Aorta (tissue), 5 donors: ENCODE measurements around the gene VEZT. TPM values are rescaled to one million over a fixed set of nuclear protein-coding genes. Genes with fewer than 3 reads are reported as not detected.
"Not testable (repeated sequence)": the region's sequence is repeated elsewhere in the genome, so short reads cannot be mapped to it uniquely, and the experiment has no call there.

Experiments
- ATAC-seq: fragments of 200-7000 bp; cut with Tn5 transposase; one replicate; pipeline ENCODE4 v1.9.1; 2022; ENCODE audit warnings: moderate library complexity; ENCODE audit not compliant: low FRiP score
- DNase-seq, 2 donors: peaks; one replicate each; pipeline ENCODE4 v3.0.0-alpha.2; 2020
- H3K27ac ChIP-seq, 2 donors: one replicate each; pipeline ENCODE4 v1.5.1; 2013; ENCODE audit warnings: low read length in 2 of 2, mild to moderate bottlenecking in 2 of 2, moderate library complexity in 2 of 2, control low read depth in 1 of 2, inconsistent platforms in 1 of 2, low read depth in 1 of 2
- H3K27me3 ChIP-seq, 2 donors: one replicate each; pipeline ENCODE4 v1.6.1; 2013; ENCODE audit warnings: control low read depth in 1 of 2, low read length in 1 of 2, mild to moderate bottlenecking in 1 of 2, moderate library complexity in 1 of 2; ENCODE audit not compliant: insufficient read depth in 2 of 2, control insufficient read depth in 1 of 2
- H3K36me3 ChIP-seq, 2 donors: one replicate each; pipeline ENCODE4 v1.6.1; 2013; ENCODE audit warnings: control low read depth in 1 of 2, low read length in 1 of 2, mild to moderate bottlenecking in 1 of 2; ENCODE audit not compliant: insufficient read depth in 2 of 2, control insufficient read depth in 1 of 2
- H3K4me1 ChIP-seq, 2 donors: one replicate each; pipeline ENCODE4 v1.6.1; 2013; ENCODE audit warnings: low read length in 2 of 2, control low read depth in 1 of 2, mild to moderate bottlenecking in 1 of 2, moderate library complexity in 1 of 2; ENCODE audit not compliant: insufficient read depth in 2 of 2, control insufficient read depth in 1 of 2
- H3K4me3 ChIP-seq, 2 donors: one replicate each; pipeline ENCODE4 v1.5.1; 2013; ENCODE audit warnings: low read length in 2 of 2, control low read depth in 1 of 2, mild to moderate bottlenecking in 1 of 2
- H3K9me3 ChIP-seq: one replicate; pipeline ENCODE4 v1.6.1; 2013; ENCODE audit warnings: mild to moderate bottlenecking, low read length; ENCODE audit not compliant: control insufficient read depth
- WGBS, 2 donors: extraction: QIAGEN DNeasy Blood & Tissue Kit; methylation state at CpG; one replicate each; pipeline ENCODE4 v1.1.7; 2013; 5-methylcytosine and 5-hydroxymethylcytosine counted together
- intact Hi-C, 2 donors: fragments of 100-400 bp; cut with DNase I; formaldehyde crosslinking; loops; one replicate each; pipeline versions ENCODE4 v1.14.2 to v1.15.0; 2022
- polyA plus RNA-seq, 2 donors: library from polyadenylated mRNA; stranded (reverse); fragments of 200-250 nt; gene quantifications; one replicate each; pipeline ENCODE4 v1.2.3, GENCODE V29; 2013
- total RNA-seq, 2 donors: library from RNA; stranded (reverse); fragmentation: NEBNext Ultra II Directional; extraction: Animal tissue kit (Norgen Biotek cat#: 25700); gene quantifications; one replicate each; pipeline ENCODE4 v1.2.1, GENCODE V29; 2021
- donor health status: healthy with polysubstance abuse.
- donor health status: Bipolar disorder and iron deficiency.
- donor health status: DM: no; HTN: no; CAD: no.
- donor health status: DM: no; HTN: no; CAD: no.
- donor health status: DM: yes; HTN: yes; CAD: no.

VEZT gene
- total and polyA plus RNA-seq, 4 donors, result 39.0 to 103 (median 68.9) TPM

DNA sequence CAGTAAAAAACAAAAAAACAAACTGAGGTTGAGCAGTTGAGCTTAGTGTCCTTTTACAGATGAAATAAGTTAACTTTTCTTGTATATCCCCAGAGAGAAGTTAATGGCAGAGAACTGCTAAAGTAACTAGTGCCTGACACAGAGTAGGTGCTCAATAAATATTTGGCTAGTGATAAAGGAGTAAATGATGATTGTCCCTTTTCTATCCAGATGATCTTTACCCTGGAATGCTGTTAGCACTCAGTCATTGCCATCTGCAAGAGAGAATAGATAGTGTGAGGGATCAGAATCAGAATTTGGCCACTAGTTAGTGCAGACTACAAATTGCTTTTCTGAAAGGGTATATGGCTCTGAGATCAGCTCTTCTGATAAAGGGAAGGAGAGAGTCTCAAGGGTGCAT is 21.6 kb downstream of the VEZT start:
- intact Hi-C loops, result no loop called here
- peak overlapping the region in 1 of 2 donors; percentile 26 for H3K27ac ChIP-seq

DNA sequence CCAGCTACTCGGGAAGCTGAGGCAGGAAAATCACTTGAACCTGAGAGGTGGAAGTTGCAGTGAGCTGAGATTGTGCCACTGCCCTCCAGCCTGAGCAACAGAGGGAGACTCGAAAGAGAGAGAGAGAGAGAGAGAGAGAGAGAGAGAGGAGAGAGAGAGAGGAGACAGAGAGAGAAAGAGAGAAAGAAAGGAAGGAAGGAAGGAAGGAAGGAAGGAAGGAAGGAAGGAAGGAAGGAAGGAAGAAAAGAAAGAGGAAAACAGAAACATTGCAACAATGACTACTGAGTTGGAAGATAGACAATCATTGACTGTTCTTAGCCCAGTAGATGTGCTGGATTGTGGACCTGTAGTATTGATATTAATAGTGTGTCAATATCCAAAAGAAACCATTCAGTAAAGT is 22.2 kb downstream of the VEZT start:
- intact Hi-C loops, result loop anchor here in 1 of 2 donors (10.0 kb wide), 1 partner anchor 65 kb away; no protein-coding TSS in a partner anchor
- not testable (repeated sequence) for H3K27ac ChIP-seq, DNase-seq, H3K9me3 ChIP-seq, H3K36me3 ChIP-seq, H3K4me3 ChIP-seq, H3K27me3 ChIP-seq, ATAC-seq
- WGBS, 2 donors, result 86% methylated on average over 2 of the region's 2 CpGs
- H3K4me1 ChIP-seq, result peaks cover 4 to 16% of the 10 kb centered on the region in 2 donors

More for the DNA sequence above, 21.6 kb downstream of the VEZT start:
- no peak for ATAC-seq
- H3K36me3 ChIP-seq, result no peaks in the 10 kb centered on the region
- H3K27me3 ChIP-seq, result no peaks in the 10 kb centered on the region
- DNase-seq, result no peak
- no peaks in the 10 kb centered on the region for H3K9me3 ChIP-seq
- H3K4me1 ChIP-seq, result peaks cover 4 to 16% of the 10 kb centered on the region in 2 donors
- H3K4me3 ChIP-seq, result no peak overlapping the region

DNA sequence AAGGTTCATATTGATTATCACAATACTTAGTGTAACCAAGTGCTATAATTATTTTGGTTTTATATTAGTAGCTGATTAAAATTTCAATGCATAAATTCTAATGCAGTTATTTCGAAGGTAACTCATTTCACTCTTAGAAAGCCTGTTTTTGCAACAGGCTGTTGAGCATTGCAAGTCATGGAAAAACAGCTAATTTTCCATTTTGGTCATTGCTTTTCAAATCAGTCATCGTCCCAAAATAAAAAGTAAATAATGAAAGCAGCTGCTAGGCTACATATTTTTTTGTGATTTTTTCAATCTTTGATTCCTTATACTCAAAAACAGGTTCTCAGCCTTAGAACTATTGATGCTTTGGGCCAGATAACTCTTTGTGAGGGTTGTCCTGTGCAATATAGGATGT is 22.9 kb downstream of the VEZT start:
- no peaks in the 10 kb centered on the region for H3K9me3 ChIP-seq
- H3K4me3 ChIP-seq, result peak overlapping the region in 1 of 2 donors; percentile 34
- peak overlapping the region; percentile 53 to 85 for H3K27ac ChIP-seq
- intact Hi-C loops, result loop anchor here in 1 of 2 donors (10.0 kb wide), 1 partner anchor 64 kb away; no protein-coding TSS in a partner anchor
- no peaks in the 10 kb centered on the region for H3K27me3 ChIP-seq
- H3K36me3 ChIP-seq, result no peaks in the 10 kb centered on the region
- DNase-seq, result no peak
- no peak for ATAC-seq
- H3K4me1 ChIP-seq, result peaks cover 5 to 16% of the 10 kb centered on the region in 2 donors
- 4 to 6% methylated on average over 2 of the region's 2 CpGs for WGBS, 2 donors

- intact Hi-C loops, result loop anchor here in 1 of 2 donors (10.0 kb wide), 1 partner anchor 64 kb away; no protein-coding TSS in a partner anchor
- H3K36me3 ChIP-seq, H3K4me3 ChIP-seq, DNase-seq, ATAC-seq, H3K9me3 ChIP-seq, H3K27me3 ChIP-seq: not testable (repeated sequence)
- Histone ChIP-seq H3K4me1 (peaks cover 5 to 16% of the 10 kb centered on the region in 2 donors), H3K27ac (peak overlapping the region; percentile 53 to 85)
- WGBS, 2 donors, result 86 to 87% methylated on average over 6 of the region's 6 CpGs
Measured at GRCh38 chr12:95241138-95241537, 23.5 kb downstream of the VEZT start.

DNA sequence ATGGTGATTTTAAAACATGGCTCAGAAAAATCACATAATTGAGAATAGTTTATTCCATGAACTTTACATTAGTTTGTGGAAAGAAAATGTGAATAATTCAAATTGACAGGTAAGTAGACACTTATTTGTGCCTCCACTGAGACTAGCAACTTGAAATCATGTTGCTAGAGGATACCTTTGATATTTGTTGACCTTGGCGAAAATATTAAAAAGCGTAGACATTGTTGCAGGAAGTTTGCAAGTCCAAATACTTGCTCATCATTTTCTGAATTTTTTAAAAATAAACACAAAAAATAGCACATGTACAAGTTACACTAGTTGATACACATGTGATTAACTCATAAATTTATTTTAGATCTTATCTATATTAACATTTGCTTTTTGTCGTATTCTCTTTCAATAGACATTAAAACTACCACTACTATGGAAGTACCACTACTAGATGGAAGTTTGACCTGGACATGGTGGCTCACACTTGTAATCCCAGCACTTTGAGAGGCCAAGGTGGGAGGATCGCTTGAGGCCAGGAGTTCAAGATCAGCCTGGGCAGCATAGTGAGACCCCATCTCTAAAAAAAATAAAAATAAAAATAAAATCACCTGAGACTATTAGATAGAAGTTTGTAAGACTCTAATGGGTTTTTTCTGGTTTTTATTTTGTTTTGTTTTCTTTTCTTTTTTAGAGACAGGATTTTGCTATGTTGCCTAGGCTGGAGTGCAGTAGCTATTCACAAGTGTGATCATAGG is 24.3 kb downstream of the VEZT start:
- ATAC-seq (no peak), DNase-seq (no peak)
- Histone ChIP-seq H3K27me3 (no peaks in the 10 kb centered on the region), H3K4me1 (peaks cover 5 to 13% of the 10 kb centered on the region in 2 donors), H3K36me3 (no peaks in the 10 kb centered on the region), H3K9me3 (no peaks in the 10 kb centered on the region), H3K27ac (peak overlapping the region; percentile 25 to 85), H3K4me3 (no peak overlapping the region)
- WGBS, 2 donors, result 81 to 83% methylated on average over 4 of the region's 4 CpGs
- intact Hi-C loops, result loop anchor here in 1 of 2 donors (10.0 kb wide), 1 partner anchor 63 kb away; no protein-coding TSS in a partner anchor

- no peak for ATAC-seq
- Histone ChIP-seq H3K4me3 (no peak overlapping the region), H3K27ac (no peak overlapping the region), H3K27me3 (no peaks in the 10 kb centered on the region), H3K9me3 (no peaks in the 10 kb centered on the region), H3K4me1 (peaks cover 4 to 9% of the 10 kb centered on the region in 2 donors), H3K36me3 (no peaks in the 10 kb centered on the region)
- intact Hi-C loops, result loop anchor here in 1 of 2 donors (10.0 kb wide), 1 partner anchor 61 kb away; no protein-coding TSS in a partner anchor
- WGBS, 2 donors, result 94 to 96% methylated on average over 4 of the region's 4 CpGs
- no peak for DNase-seq
Measured at GRCh38 chr12:95243497-95244183, 26.0 kb downstream of the VEZT start.

DNA sequence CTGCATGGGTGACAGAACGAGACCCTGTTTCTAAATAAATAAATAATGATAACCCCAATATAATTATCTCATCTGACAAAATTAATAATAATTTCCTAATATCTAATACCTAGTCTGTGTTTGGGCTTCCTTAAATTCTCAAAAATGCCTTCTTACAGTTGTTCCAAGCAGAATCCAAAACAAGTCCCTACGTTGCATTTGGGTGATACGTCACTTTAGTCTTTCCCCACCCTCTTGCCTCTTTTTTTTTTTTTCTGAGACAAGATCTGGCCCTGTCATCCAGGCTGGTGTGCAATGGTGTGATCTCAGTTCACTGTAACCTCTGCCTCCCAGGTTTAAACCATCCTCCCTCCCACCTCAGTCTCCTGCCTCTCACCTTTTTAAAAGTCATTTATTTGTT is 26.7 kb downstream of the VEZT start:
- Histone ChIP-seq H3K4me3 (no peak overlapping the region), H3K9me3 (no peaks in the 10 kb centered on the region), H3K27me3 (no peaks in the 10 kb centered on the region), H3K4me1 (peaks cover 6% of the 10 kb centered on the region in 2 donors), H3K27ac (no peak overlapping the region), H3K36me3 (no peaks in the 10 kb centered on the region)
- DNase-seq (no peak), ATAC-seq (no peak)
- WGBS, 2 donors, result 71 to 89% methylated on average over 3 of the region's 3 CpGs
- intact Hi-C loops, result loop anchor here in 1 of 2 donors (10.0 kb wide), 1 partner anchor 60 kb away; no protein-coding TSS in a partner anchor

DNA sequence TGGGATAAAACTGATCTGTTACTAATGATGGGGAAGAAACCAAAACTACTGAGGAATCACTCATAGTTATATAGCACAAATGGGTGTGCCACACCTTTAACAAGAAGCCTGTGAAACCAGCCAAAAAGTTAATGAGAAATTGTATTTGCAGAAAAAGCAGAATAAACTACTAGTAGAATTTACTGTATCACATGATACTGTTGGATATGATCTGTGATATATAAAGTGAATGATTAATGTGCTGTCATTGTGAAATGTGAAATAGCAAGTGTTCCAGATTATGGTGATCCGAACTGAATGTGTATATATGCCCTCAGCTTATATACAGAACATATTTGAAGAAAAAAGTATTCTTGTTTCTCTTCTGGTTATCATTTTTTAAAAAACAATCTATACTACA is 30.5 kb downstream of the VEZT start:
- H3K27me3 ChIP-seq, result no peaks in the 10 kb centered on the region
- H3K27ac ChIP-seq, result no peak overlapping the region
- 61 to 63% methylated on average over 1 of the region's 1 CpG for WGBS, 2 donors
- H3K9me3 ChIP-seq, result no peaks in the 10 kb centered on the region
- no peak for ATAC-seq
- peaks cover 4% of the 10 kb centered on the region in 2 donors for H3K4me1 ChIP-seq
- H3K4me3 ChIP-seq, result no peak overlapping the region
- no peaks in the 10 kb centered on the region for H3K36me3 ChIP-seq
- intact Hi-C loops, result loop anchor here in 1 of 2 donors (10.0 kb wide), 1 partner anchor 57 kb away; no protein-coding TSS in a partner anchor
- no peak for DNase-seq
